Measurements from ENCODE around the gene SPOUT1. TPM values are rescaled to one million over a fixed set of nuclear protein-coding genes. Genes with fewer than 3 reads are reported as not detected.
"Not testable (repeated sequence)": the region's sequence is repeated elsewhere in the genome, so short reads cannot be mapped to it uniquely, and the experiment has no call there.

Gene SPOUT1
- polyA plus RNA-seq, 3 donors = 25.7 to 29.9 (median 29.3) TPM

DNA sequence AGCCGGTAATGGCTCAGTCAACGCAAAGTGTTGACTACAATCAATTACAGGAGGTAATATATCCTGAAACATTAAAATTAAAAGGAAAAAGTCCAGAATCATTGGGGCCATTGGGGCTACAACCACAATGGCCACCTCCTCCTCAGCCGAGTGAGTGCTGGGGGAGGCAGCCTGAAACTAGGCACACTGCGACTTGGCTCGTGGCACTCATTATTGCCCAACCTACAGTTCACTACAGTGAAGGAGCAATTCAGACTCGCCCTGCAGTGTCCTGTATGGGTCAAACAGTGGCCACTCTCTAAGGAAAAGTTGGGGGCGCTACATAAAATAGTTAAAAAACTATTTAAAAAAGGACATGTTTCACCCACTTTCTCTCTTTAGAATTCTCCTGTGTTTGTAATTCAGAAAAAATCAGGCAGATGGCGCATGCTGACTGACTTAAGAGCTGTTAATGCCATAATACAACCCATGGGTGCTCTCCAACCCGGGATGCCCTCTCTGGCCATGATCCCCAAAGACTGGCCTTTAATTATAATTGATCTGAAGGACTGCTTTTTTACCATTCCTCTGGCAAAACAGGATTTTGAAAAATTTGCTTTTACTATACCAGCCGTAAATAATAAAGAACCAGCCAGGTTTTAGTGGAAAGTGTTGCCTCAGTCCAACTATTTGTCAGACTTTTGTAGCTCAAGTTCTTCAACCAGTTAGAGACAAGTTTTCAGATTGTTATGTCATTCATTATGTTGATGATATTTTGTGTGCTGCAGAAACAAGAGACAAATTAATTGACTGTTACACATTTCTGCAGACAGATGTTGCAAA is 22.4 kb upstream of the SPOUT1 start:
- H3K27me3 Mint-ChIP-seq (ENCODE audit: low read depth in 3 of 3); H4K20me1 ChIP-seq (ENCODE audit: insufficient read depth, low read length); H3K36me3 ChIP-seq (replicated peaks in 1 of 2; ENCODE audit: control insufficient read depth in 1 of 2, insufficient read depth in 2 of 2, low read length in 2 of 2); H3K27ac ChIP-seq (ENCODE audit: low read depth in 1 of 2, low read length in 2 of 2); H3K4me1 Mint-ChIP-seq; H3K4me1 ChIP-seq (ENCODE audit: control insufficient read depth in 1 of 2, insufficient read depth in 2 of 2, low read length in 2 of 2); H3K4me3 Mint-ChIP-seq; H3K4me2 ChIP-seq (replicated peaks; ENCODE audit: extremely low read depth, low read length, poor library complexity, severe bottlenecking); H3K27me3 ChIP-seq (ENCODE audit: control insufficient read depth in 2 of 2, insufficient read depth in 2 of 2, low read length in 2 of 2); H3K9ac ChIP-seq (ENCODE audit: insufficient read depth, low read length, poor library complexity, severe bottlenecking); H3K79me2 ChIP-seq (ENCODE audit: insufficient read depth, low read length); H3K27ac Mint-ChIP-seq; H2AFZ ChIP-seq (ENCODE audit: insufficient read depth, low read depth, low read length, poor library complexity, severe bottlenecking); H3K4me3 ChIP-seq (replicated peaks in 1 of 3; ENCODE audit: low read depth in 2 of 3, low read length in 3 of 3): not testable (repeated sequence)
- peaks cover 5 to 18% of the 10 kb centered on the region in 2 donors for H3K9me3 ChIP-seq (replicated peaks in 1 of 2; ENCODE audit: control insufficient read depth in 1 of 2, insufficient read depth in 1 of 2, low read length in 2 of 2)
- intact Hi-C loops (cut with micrococcal nuclease) = loop anchor here in 1 of 2 donors (5.0 kb wide), 1 partner anchor 80 kb away; no protein-coding TSS in a partner anchor
- TF ChIP-seq, protein P1, sequence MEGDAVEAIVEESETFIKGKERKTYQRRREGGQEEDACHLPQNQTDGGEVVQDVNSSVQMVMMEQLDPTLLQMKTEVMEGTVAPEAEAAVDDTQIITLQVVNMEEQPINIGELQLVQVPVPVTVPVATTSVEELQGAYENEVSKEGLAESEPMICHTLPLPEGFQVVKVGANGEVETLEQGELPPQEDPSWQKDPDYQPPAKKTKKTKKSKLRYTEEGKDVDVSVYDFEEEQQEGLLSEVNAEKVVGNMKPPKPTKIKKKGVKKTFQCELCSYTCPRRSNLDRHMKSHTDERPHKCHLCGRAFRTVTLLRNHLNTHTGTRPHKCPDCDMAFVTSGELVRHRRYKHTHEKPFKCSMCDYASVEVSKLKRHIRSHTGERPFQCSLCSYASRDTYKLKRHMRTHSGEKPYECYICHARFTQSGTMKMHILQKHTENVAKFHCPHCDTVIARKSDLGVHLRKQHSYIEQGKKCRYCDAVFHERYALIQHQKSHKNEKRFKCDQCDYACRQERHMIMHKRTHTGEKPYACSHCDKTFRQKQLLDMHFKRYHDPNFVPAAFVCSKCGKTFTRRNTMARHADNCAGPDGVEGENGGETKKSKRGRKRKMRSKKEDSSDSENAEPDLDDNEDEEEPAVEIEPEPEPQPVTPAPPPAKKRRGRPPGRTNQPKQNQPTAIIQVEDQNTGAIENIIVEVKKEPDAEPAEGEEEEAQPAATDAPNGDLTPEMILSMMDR (IDR thresholded peaks at IDR 0.05) = peak; percentile 67
- Mint-ChIP-seq H3K9me3 (peaks cover 14 to 29% (median 16%) of the 10 kb centered on the region in 7 donors), H3K36me3 (peaks cover 2 to 12% of the 10 kb centered on the region in 2 donors)
- DNase-seq = peak; percentile 7 to 27 (median 16)
- 80% methylated on average over 1 of the region's 10 CpGs for WGBS (ENCODE audit: insufficient coverage)

DNA sequence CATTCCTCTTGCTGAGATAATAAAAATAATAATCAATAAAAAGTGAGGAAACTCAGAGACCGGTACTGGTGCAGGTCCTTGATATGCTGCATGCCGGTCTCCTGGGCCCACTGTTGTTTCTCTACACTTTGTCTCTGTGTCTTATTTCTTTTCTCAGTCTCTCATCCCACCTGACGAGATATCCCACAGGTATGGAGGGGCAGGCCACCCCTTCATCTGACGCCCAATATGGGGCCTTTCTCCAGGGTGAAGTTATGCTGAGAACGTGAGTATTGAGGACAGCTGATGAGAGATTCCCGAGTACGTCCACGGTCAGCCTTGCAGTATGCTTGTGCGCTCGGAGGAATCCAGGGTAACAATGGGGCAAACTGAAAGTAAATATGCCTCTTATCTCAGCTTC is 21.4 kb upstream of the SPOUT1 start:
- H3K4me3 Mint-ChIP-seq; H4K20me1 ChIP-seq (ENCODE audit: insufficient read depth, low read length); H3K36me3 ChIP-seq (replicated peaks in 1 of 2; ENCODE audit: control insufficient read depth in 1 of 2, insufficient read depth in 2 of 2, low read length in 2 of 2); H3K27me3 ChIP-seq (ENCODE audit: control insufficient read depth in 2 of 2, insufficient read depth in 2 of 2, low read length in 2 of 2); H3K9ac ChIP-seq (ENCODE audit: insufficient read depth, low read length, poor library complexity, severe bottlenecking); DNase-seq; H3K4me1 ChIP-seq (ENCODE audit: control insufficient read depth in 1 of 2, insufficient read depth in 2 of 2, low read length in 2 of 2); H3K27ac Mint-ChIP-seq; H3K4me2 ChIP-seq (replicated peaks; ENCODE audit: extremely low read depth, low read length, poor library complexity, severe bottlenecking); H3K4me1 Mint-ChIP-seq; H3K4me3 ChIP-seq (replicated peaks in 1 of 3; ENCODE audit: low read depth in 2 of 3, low read length in 3 of 3); H3K27me3 Mint-ChIP-seq (ENCODE audit: low read depth in 3 of 3); H3K79me2 ChIP-seq (ENCODE audit: insufficient read depth, low read length); H3K27ac ChIP-seq (ENCODE audit: low read depth in 1 of 2, low read length in 2 of 2); H2AFZ ChIP-seq (ENCODE audit: insufficient read depth, low read depth, low read length, poor library complexity, severe bottlenecking): not testable (repeated sequence)
- Mint-ChIP-seq H3K36me3 (peaks cover 2 to 12% of the 10 kb centered on the region in 2 donors), H3K9me3 (peaks cover 14 to 29% (median 16%) of the 10 kb centered on the region in 7 donors)
- peaks cover 5 to 18% of the 10 kb centered on the region in 2 donors for H3K9me3 ChIP-seq (replicated peaks in 1 of 2; ENCODE audit: control insufficient read depth in 1 of 2, insufficient read depth in 1 of 2, low read length in 2 of 2)
- intact Hi-C loops (cut with micrococcal nuclease) = loop anchor here in 1 of 2 donors (5.0 kb wide), 1 partner anchor 81 kb away; no protein-coding TSS in a partner anchor
- 100% methylated on average over 3 of the region's 10 CpGs for WGBS (ENCODE audit: insufficient coverage)

Measured in CD14-positive monocyte (primary cell).